ENCODE results near the gene CD83. TPM values are rescaled to one million over a fixed set of nuclear protein-coding genes. Genes with fewer than 3 reads are reported as not detected.

Gene CD83
- total RNA-seq, 1 donor from 2014 or later = 80.2 TPM

- no peak for DNase-seq
- Mint-ChIP-seq H3K27ac (no peak overlapping the region), H3K36me3 (ENCODE audit: low read depth) (no peaks in the 10 kb centered on the region), H3K9me3 (no peaks in the 10 kb centered on the region), H3K27me3 (peaks cover 3% of the 10 kb centered on the region), H3K4me3 (no peak overlapping the region), H3K4me1 (peaks cover 24% of the 10 kb centered on the region)
- intact Hi-C loops (cut with micrococcal nuclease) = no loop called here
Observed at GRCh38 chr6:14083262-14083661, 34.3 kb upstream of the CD83 start.

- peaks cover 6% of the 10 kb centered on the region for H3K27me3 Mint-ChIP-seq
- peaks cover 28% of the 10 kb centered on the region for H3K4me1 Mint-ChIP-seq
- no peak overlapping the region for H3K4me3 Mint-ChIP-seq
- intact Hi-C loops (cut with micrococcal nuclease) = no loop called here
- no peak for DNase-seq
- no peak overlapping the region for H3K27ac Mint-ChIP-seq
- H3K9me3 Mint-ChIP-seq = no peaks in the 10 kb centered on the region
- H3K36me3 Mint-ChIP-seq (ENCODE audit: low read depth) = no peaks in the 10 kb centered on the region
Observed at GRCh38 chr6:14083751-14084150, 33.8 kb upstream of the CD83 start.

DNA sequence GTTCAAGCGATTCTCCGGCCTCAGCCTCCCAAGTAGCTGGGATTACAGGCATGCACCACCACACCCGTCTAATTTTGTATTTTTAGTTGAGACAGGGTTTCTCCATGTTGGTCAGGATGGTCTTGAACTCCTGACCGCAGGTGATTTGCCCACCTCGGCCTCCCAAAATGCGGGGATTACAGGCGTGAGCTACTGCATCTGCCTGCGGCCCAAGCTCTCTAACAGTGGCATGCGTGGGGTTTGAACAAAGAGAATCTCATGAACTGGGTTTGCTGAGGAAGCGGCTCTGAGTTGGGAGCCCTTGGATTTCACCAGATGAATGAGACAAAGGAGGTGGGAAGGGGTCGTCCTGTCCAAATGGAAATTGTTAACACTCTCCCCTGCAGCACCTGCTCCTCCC lies 33.2 kb upstream of the CD83 start:
- no peaks in the 10 kb centered on the region for H3K9me3 Mint-ChIP-seq
- no peaks in the 10 kb centered on the region for H3K36me3 Mint-ChIP-seq (ENCODE audit: low read depth)
- DNase-seq = no peak
- intact Hi-C loops (cut with micrococcal nuclease) = no loop called here
- H3K4me3 Mint-ChIP-seq = no peak overlapping the region
- H3K27me3 Mint-ChIP-seq = peaks cover 6% of the 10 kb centered on the region
- no peak overlapping the region for H3K27ac Mint-ChIP-seq
- H3K4me1 Mint-ChIP-seq = peaks cover 24% of the 10 kb centered on the region

GRCh38 chr6:14085176-14085787 lies 32.3 kb upstream of the CD83 start:
- intact Hi-C loops (cut with micrococcal nuclease) = no loop called here
- Mint-ChIP-seq H3K9me3 (peaks cover 3% of the 10 kb centered on the region), H3K4me3 (no peak overlapping the region), H3K27me3 (peaks cover 6% of the 10 kb centered on the region), H3K4me1 (peaks cover 23% of the 10 kb centered on the region), H3K27ac (no peak overlapping the region), H3K36me3 (ENCODE audit: low read depth) (no peaks in the 10 kb centered on the region)
- no peak for DNase-seq

DNA sequence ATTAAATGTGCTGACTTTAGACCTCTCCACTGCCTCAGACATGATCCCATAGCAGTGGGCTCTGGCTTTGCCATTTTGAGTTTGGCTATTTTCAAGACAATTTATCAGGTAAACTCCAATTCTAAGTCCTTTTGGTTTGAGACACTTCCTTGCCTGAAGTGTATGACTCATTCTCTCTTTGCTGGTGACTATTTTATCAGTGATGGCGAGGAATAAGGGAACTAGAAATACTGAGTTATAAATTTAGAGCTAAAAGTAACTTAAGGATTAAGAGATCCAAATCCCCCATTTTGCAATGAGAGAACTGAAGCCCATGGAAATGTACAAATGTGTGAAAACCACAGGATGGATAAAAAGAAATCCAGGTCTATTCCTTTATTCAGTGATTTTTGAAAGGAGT lies 30.9 kb upstream of the CD83 start:
- Mint-ChIP-seq H3K27me3 (peaks cover 6% of the 10 kb centered on the region), H3K36me3 (ENCODE audit: low read depth) (no peaks in the 10 kb centered on the region), H3K4me1 (peaks cover 25% of the 10 kb centered on the region), H3K4me3 (no peak overlapping the region), H3K27ac (no peak overlapping the region), H3K9me3 (peaks cover 4% of the 10 kb centered on the region)
- intact Hi-C loops (cut with micrococcal nuclease) = no loop called here
- DNase-seq = no peak

GRCh38 chr6:14088600-14089192 lies 28.9 kb upstream of the CD83 start:
- H3K9me3 Mint-ChIP-seq = peaks cover 4% of the 10 kb centered on the region
- H3K4me1 Mint-ChIP-seq = peaks cover 27% of the 10 kb centered on the region
- H3K4me3 Mint-ChIP-seq = no peak overlapping the region
- H3K36me3 Mint-ChIP-seq (ENCODE audit: low read depth) = no peaks in the 10 kb centered on the region
- intact Hi-C loops (cut with micrococcal nuclease) = loop anchor here (1.0 kb wide), 1 partner anchor 13 kb away; no protein-coding TSS in a partner anchor
- no peak overlapping the region for H3K27ac Mint-ChIP-seq
- H3K27me3 Mint-ChIP-seq = peaks cover 3% of the 10 kb centered on the region
- DNase-seq = no peak

- no peak for DNase-seq
- H3K36me3 Mint-ChIP-seq (ENCODE audit: low read depth) = no peaks in the 10 kb centered on the region
- peaks cover 31% of the 10 kb centered on the region for H3K4me1 Mint-ChIP-seq
Observed at GRCh38 chr6:14089224-14089623, 28.3 kb upstream of the CD83 start.

GRCh38 chr6:14091339-14091978 lies 26.1 kb upstream of the CD83 start:
- Mint-ChIP-seq H3K36me3 (ENCODE audit: low read depth) (no peaks in the 10 kb centered on the region), H3K27ac (peak overlapping the region; percentile 23), H3K9me3 (peaks cover 4% of the 10 kb centered on the region), H3K27me3 (peaks cover 3% of the 10 kb centered on the region), H3K4me3 (no peak overlapping the region), H3K4me1 (peaks cover 47% of the 10 kb centered on the region)
- no peak for DNase-seq
- intact Hi-C loops (cut with micrococcal nuclease) = no loop called here

More at GRCh38 chr6:14089224-14089623, 28.3 kb upstream of the CD83 start:
- intact Hi-C loops (cut with micrococcal nuclease) = loop anchor here (1.0 kb wide), 1 partner anchor 14 kb away; no protein-coding TSS in a partner anchor
- no peak overlapping the region for H3K27ac Mint-ChIP-seq
- no peak overlapping the region for H3K4me3 Mint-ChIP-seq
- H3K9me3 Mint-ChIP-seq = peaks cover 4% of the 10 kb centered on the region
- peaks cover 3% of the 10 kb centered on the region for H3K27me3 Mint-ChIP-seq

DNA sequence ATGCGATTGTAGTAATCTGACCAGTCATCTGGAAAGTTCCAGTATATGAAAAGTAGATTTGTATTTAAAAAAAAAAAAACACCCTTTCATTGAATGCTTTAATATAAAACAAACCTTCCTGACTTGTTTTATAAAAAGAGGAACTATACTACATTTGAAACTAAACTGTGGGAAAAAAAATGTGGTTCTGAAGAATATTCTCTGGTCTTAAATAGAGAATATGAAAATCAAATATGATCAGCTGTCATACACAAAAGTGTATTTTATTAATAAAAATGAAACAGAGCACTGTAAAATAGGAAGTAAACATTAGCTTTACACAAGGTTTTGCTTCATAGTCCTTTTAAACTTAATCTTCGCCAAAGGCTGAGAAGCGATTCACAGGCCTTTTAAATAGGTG lies 25.3 kb upstream of the CD83 start:
- H3K9me3 Mint-ChIP-seq = peaks cover 4% of the 10 kb centered on the region
- H3K36me3 Mint-ChIP-seq (ENCODE audit: low read depth) = no peaks in the 10 kb centered on the region
- intact Hi-C loops (cut with micrococcal nuclease) = no loop called here
- peaks cover 50% of the 10 kb centered on the region for H3K4me1 Mint-ChIP-seq
- no peak for DNase-seq
- peaks cover 3% of the 10 kb centered on the region for H3K27me3 Mint-ChIP-seq
- no peak overlapping the region for H3K4me3 Mint-ChIP-seq
- H3K27ac Mint-ChIP-seq = no peak overlapping the region

- intact Hi-C loops (cut with micrococcal nuclease) = no loop called here
- Mint-ChIP-seq H3K27me3 (peaks cover 3% of the 10 kb centered on the region), H3K27ac (peak overlapping the region; percentile 79), H3K9me3 (peaks cover 4% of the 10 kb centered on the region), H3K4me3 (no peak overlapping the region), H3K36me3 (ENCODE audit: low read depth) (no peaks in the 10 kb centered on the region), H3K4me1 (peaks cover 48% of the 10 kb centered on the region)
- no peak for DNase-seq
Observed at GRCh38 chr6:14092838-14093789, 24.5 kb upstream of the CD83 start.

- no peak overlapping the region for H3K4me3 Mint-ChIP-seq
- H3K27ac Mint-ChIP-seq = peak overlapping the region; percentile 79
- H3K27me3 Mint-ChIP-seq = no peaks in the 10 kb centered on the region
- H3K36me3 Mint-ChIP-seq (ENCODE audit: low read depth) = no peaks in the 10 kb centered on the region
- intact Hi-C loops (cut with micrococcal nuclease) = loop anchor here (1.0 kb wide), 2 partner anchors 14 to 19 kb away; no protein-coding TSS in a partner anchor
- H3K9me3 Mint-ChIP-seq = peaks cover 4% of the 10 kb centered on the region
- no peak for DNase-seq
- H3K4me1 Mint-ChIP-seq = peaks cover 41% of the 10 kb centered on the region
Observed at GRCh38 chr6:14094721-14095120, 22.9 kb upstream of the CD83 start.

DNA sequence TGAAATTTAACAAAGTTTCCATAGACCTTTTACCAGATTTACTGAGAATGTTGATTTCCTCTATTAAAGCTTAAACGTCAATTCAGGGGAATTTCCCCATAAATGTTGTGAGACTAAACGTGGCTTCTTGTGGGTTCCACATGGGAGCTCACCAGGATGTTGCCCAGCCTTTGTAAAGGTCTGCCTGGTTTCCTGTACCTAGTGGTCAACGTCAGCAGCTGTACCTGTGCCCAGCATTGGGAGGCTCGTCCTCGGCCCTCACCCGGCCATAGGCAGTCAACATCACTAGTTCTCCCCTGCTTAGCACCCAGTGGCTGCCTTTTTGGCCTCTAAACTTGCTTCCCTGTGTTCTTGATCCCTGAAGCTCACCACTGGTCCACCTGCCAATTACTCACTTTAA lies 22.1 kb upstream of the CD83 start:
- Mint-ChIP-seq H3K36me3 (ENCODE audit: low read depth) (no peaks in the 10 kb centered on the region), H3K4me3 (no peak overlapping the region), H3K9me3 (peaks cover 3% of the 10 kb centered on the region)

GRCh38 chr6:14100138-14100537 lies 17.4 kb upstream of the CD83 start:
- Mint-ChIP-seq H3K36me3 (ENCODE audit: low read depth) (no peaks in the 10 kb centered on the region), H3K27ac (no peak overlapping the region), H3K9me3 (peaks cover 7% of the 10 kb centered on the region), H3K27me3 (peaks cover 13% of the 10 kb centered on the region), H3K4me1 (peaks cover 22% of the 10 kb centered on the region), H3K4me3 (no peak overlapping the region)
- intact Hi-C loops (cut with micrococcal nuclease) = no loop called here
- DNase-seq = no peak

More for the DNA sequence above, 22.1 kb upstream of the CD83 start:
- Mint-ChIP-seq H3K27me3 (peaks cover 1% of the 10 kb centered on the region), H3K4me1 (peaks cover 40% of the 10 kb centered on the region), H3K27ac (peak overlapping the region; percentile 78)
- no peak for DNase-seq
- intact Hi-C loops (cut with micrococcal nuclease) = no loop called here

All from activated CD4-positive, alpha-beta T cell treated with anti-CD3 and anti-CD28 coated beads, Interleukin-2, amount 10 ng/mL, durations not matched to agents 24 days and 14 days (primary cell).